ENCODE measurements around the gene SLC35A3.

The SLC35A3 gene

GRCh38 chr1:100028765-100029164 is 59.0 kb downstream of the SLC35A3 start:
- DNase-seq (ENCODE audit: low read depth): no peak
- TF ChIP-seq CTCF (conservative IDR thresholded peaks at IDR 0.05; ENCODE audit: control insufficient read depth, insufficient read depth, low read depth, low read length): no peak
- no peak overlapping the region for H3K4me3 ChIP-seq (ENCODE audit: control insufficient read depth, low read depth, low read length)

- H3K4me3 ChIP-seq (ENCODE audit: control insufficient read depth, low read depth, low read length): no peak overlapping the region
- peak; percentile 47 for DNase-seq (ENCODE audit: low read depth)
- TF ChIP-seq CTCF (conservative IDR thresholded peaks at IDR 0.05; ENCODE audit: control insufficient read depth, insufficient read depth, low read depth, low read length): peak; percentile 43
Observed at GRCh38 chr1:100034470-100034869, 64.7 kb downstream of the SLC35A3 start.

GRCh38 chr1:100035214-100035613 is 65.4 kb downstream of the SLC35A3 start:
- no peak for DNase-seq (ENCODE audit: low read depth)
- TF ChIP-seq CTCF (conservative IDR thresholded peaks at IDR 0.05; ENCODE audit: control insufficient read depth, insufficient read depth, low read depth, low read length): no peak
- no peak overlapping the region for H3K4me3 ChIP-seq (ENCODE audit: control insufficient read depth, low read depth, low read length)

- peak overlapping the region; percentile 97 for H3K4me3 ChIP-seq (ENCODE audit: control insufficient read depth, low read depth, low read length)
- peak; percentile 86 for DNase-seq (ENCODE audit: low read depth)
- no peak for TF ChIP-seq CTCF (conservative IDR thresholded peaks at IDR 0.05; ENCODE audit: control insufficient read depth, insufficient read depth, low read depth, low read length)
Observed at GRCh38 chr1:100036718-100037655, 67.2 kb downstream of the SLC35A3 start.

GRCh38 chr1:100037656-100037926 is 67.8 kb downstream of the SLC35A3 start:
- peak; percentile 4 for DNase-seq (ENCODE audit: low read depth)
- TF ChIP-seq CTCF (conservative IDR thresholded peaks at IDR 0.05; ENCODE audit: control insufficient read depth, insufficient read depth, low read depth, low read length): no peak
- peak overlapping the region; percentile 97 for H3K4me3 ChIP-seq (ENCODE audit: control insufficient read depth, low read depth, low read length)

GRCh38 chr1:100037927-100038659 is 68.3 kb downstream of the SLC35A3 start:
- TF ChIP-seq CTCF (conservative IDR thresholded peaks at IDR 0.05; ENCODE audit: control insufficient read depth, insufficient read depth, low read depth, low read length): no peak
- peak overlapping the region; percentile 97 for H3K4me3 ChIP-seq (ENCODE audit: control insufficient read depth, low read depth, low read length)
- peak; percentile 80 for DNase-seq (ENCODE audit: low read depth)

Data from fibroblast of mammary gland (primary cell).